HL-60/S4 treated with phorbol 12-myristate 13-acetate at 8.2 ng/mL for 4 days and 3 days (cell line): ENCODE measurements around the gene RGS6.

Experiments
- in situ Hi-C: fragments of 300-500 bp; cut with MboI; formaldehyde crosslinking; loops from 2 replicates; pipeline ENCODE4 v1.15.0; 2022; ENCODE audit warnings: low sequenced_read_pairs

The RGS6 gene

GRCh38 chr14:71943695-71944018 lies 11.4 kb downstream of the RGS6 start:
- in situ Hi-C loops, result no loop called here

DNA sequence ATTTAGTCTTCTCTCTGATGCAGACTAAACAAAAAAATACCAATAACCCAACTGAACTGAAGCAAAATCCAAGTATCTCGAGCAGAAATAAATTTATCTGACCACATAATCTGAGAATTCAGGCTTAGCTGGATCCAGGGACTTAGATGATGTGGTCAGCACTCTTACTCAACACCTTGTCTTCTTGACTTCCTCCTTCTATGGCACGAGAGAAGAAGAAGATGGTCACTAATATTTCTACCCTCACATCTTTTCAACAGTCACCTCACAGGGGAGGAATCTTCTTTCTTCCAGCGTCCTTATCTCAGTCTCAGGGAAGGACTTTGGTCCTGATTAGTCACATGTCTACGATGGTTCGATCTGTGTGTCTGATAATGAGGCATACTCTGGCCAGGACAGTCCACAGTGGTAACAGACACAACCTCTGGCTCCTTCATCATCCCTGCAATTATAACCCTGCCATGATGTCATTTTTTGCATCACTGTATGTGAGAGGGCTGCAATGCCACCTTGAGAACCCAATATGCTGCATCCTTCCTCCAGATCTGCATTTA lies 15.8 kb downstream of the RGS6 start:
- in situ Hi-C loops, result no loop called here

DNA sequence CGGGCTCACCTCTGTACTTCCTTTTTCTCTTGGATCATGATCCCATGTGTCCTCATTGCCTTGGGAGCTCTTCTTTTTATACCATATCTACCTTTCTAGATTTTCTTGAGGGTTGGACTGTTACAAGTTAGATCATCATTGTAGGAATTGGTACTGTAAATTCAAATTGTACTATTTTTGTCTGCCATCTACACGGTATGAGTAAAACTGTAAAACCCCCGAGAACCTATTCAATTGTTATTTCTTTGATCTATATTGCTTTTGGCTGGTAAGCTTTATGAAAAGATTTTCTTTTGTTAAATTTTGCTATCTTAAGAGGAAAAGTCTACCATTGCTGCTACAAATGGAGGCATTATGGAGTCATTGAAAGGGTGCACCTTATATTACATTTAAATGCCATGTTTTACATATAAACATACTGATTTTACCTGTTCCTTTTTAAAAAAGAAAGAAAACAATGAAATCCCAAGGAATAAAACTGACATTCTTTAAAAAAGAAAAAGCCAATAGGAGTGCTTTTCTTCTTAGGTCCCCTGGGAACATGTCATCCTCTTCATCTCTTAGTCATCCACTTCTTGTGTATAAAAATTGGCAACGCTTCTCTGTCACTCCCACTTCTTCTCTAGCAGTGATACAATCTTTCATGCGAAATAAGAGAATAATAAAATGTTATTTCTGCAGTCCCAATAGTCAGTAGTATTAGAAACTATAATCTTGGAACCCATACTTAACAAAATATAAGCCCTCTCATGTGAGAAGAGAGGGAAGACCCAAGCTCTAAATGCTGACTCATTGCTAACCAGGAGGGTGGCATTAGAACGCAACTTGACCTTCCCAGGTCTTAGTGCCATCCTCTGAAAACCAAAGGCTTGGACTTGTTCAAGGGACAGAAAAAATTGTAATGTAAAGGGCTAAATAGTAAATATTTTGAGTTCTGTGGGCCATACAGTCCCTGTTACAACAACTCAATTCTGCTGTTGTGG lies 20.4 kb downstream of the RGS6 start:
- in situ Hi-C loops, result no loop called here

DNA sequence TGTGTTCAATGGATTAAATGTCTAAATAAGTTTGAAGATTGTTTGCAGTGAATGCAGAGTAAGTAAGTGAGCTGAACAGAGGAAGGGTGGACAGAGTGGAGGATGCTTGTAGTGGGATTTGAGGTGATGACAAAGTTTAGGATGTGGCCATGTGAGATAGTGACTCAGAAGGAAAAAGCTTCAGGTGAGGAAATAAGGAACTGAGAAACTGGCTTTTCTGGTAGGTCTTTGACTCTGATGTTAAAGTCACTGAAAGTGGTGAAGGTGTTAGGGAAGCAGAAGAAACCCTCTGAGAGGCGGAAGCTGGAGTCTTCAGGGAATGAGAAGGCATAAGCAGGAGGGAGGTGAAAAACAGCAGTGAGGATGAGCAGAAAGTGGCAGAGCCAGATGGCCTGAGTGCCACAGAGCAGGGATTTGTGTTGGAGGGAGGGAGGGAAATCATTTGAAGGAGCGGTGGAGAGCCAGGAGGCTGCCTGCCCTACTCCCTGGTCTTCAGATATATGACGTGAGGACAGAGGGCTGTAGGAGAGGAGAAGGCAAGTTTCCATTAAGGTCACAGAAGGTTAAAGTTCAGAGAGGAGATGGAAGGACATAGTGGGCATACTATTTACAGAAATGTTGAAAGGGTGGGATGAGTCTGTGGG lies 24.8 kb downstream of the RGS6 start:
- in situ Hi-C loops, result no loop called here

DNA sequence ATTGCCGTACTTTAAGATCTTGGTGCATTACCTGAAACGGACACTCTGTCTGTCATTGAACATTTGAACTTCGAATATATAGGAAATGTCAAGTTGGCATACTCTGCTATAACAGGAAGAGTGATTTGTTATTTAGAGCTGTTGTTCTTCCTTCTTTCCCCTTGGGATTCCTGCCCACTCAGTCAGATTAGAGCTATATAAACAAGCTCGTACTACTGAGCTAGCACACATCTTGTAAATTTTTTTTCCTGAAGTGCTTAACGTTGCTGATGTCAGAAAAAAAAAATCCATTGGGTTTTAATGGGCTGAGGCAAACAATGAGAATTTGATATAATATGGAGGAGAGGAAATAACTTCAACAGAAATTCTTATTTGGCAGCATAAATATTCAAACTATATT lies 26.8 kb downstream of the RGS6 start:
- in situ Hi-C loops, result no loop called here

DNA sequence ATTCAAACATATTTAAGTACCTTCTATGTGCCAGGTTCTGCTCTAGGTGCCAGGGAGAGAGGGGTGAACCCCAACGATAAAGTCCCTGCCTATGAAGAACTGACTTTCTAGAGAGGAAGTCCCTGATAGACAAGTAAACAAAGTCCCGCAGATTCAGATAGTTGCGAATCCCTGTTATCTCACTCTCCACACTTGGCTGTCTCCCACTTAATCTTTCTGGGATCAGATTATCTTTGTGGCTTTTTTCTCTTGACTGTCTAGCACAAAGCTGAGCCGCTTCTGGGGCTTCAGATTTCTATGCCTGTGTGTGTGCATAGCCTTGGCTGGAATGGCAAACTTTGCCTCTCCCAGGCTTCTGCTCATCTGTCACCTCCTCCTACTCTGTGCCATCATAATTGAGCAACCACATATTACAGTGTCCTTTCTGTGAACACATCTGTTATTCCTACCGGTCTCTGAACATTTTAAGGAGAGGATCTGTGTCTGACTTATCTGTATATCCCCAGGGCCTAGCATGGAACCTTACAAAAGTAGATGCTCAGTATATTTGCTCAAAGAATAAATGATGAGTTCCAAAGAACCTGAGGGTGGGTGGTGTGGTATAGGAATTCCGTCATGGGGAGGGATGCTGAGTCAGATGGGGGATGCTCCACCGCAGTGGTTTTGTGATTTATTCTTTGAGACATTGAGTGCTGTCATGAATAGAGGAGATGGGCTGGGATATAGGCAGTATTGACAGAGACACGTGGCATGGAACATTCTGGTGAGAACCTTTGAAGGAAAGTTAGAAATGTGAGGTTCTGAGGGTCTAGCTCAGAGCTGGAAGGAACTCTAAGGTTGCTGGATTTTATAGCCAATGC lies 28.5 kb downstream of the RGS6 start:
- in situ Hi-C loops, result no loop called here

DNA sequence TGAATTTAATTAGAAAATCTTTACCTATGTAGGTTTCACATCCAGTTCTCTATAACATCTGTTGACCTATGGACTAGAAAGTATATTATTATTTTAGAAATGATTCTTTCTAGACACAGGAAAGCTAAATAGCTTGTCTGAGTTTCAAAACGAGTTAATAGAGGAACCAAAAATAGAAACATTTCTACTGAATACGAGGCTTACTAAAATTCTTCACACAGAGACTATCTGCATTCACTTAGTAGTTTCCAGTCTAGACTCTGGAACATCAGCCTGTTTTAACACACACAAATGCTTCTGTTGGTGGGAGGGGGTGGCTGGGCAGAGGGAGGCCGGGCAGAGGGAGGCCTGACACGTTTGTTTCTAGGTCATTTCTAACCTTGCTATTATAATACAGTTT lies 29.7 kb downstream of the RGS6 start:
- in situ Hi-C loops, result no loop called here

GRCh38 chr14:71964716-71965115 lies 32.5 kb downstream of the RGS6 start:
- in situ Hi-C loops, result no loop called here

GRCh38 chr14:71966528-71966927 lies 34.3 kb downstream of the RGS6 start:
- in situ Hi-C loops, result no loop called here

DNA sequence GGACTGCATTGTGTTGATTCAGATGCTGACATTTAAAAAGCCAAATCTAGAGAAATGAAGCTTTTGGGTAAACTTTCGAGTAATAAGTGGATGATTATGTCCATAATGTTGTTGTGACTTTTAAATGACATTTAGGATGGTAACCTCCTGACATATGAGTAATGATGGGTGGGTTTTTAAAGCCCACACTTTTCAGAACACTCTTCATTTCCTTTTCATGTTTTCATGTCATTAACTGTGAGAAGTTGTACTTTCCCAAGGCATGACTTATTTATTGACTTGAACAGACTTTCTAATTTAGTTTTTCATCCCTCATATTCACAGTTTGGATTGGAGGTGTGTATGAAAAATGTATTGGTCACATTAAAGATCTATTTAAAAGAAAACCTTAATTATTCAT lies 35.5 kb downstream of the RGS6 start:
- in situ Hi-C loops, result no loop called here

DNA sequence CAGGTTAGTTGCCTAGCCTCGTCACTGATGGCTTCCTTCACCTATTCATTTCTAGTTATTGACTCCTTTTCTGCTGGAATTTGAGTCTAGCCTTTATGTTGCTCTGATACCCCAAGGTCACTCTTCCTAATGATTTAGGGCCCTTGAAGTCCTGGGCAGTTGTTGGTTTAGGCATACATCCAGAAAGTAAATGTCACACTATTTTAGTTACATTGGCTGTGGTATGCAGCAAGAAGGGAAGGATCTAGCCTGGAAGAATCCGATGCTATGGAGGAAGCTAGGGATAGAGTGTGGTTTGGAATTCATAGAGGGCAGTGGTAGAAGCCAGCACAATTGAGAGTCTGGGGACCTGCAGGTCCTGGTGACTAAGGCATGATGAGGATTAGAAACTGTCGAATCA lies 38.0 kb downstream of the RGS6 start:
- in situ Hi-C loops, result no loop called here

- in situ Hi-C loops, result no loop called here
Measured at GRCh38 chr14:71985538-71986189, 53.4 kb downstream of the RGS6 start.

- in situ Hi-C loops, result no loop called here
Measured at GRCh38 chr14:71988476-71988875, 56.2 kb downstream of the RGS6 start.

DNA sequence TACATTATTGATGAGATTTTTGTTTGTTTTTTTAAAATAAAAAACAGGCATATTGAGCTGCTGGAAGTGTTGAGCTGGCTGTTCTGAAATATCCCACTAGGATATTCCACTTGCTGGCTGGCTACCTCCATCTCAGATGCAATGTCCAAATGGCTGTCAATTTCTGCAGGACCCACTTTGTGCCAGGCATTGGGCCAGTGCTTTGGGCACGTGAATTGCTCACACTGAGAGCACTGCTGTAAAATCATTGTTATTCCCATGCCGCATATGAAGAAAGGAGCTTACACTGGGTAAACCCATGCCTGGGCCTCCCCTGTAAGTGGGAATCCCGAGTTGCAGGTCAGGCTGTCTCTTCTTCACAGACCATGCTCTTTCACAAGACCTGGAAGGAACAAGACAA lies 56.7 kb downstream of the RGS6 start:
- in situ Hi-C loops, result no loop called here

DNA sequence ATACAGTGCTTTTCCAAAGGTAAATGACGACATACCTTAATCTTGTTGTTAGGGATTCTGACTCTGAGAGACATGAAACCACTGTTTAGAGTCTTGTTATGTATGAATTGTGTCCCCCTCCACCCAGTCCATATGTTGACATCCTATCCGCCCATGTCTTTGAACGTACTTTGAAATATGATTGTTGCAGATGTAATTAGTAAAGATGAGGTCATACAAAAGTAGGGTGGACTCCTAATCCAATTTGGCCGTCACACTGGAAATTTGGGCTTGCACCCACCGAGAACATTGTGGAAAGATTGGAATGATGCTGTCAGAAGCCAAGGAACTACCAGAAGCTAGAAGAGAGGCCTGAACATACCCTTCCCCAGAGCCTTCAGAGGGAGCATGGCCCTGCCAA lies 62.2 kb downstream of the RGS6 start:
- in situ Hi-C loops, result no loop called here

DNA sequence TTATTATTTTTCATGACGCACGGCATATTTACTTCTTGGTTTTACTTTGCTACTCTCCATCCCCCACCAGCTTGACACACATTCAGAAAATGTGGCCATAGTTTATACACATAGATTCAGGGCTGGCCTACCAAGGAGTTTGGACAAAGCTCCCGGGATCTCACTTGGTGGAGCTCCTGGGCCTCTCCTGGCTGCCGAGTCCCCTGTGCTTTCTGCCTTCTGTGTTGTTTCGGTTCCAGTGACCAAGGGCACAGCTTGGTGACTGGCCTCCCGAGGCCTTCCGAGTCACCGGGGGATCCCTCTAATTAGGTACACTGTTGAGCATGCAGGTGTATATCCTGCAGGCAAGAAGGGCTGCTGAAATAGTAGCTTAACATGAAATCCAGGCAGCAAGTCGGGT lies 63.5 kb downstream of the RGS6 start:
- in situ Hi-C loops, result no loop called here

GRCh38 chr14:71996610-71997009 lies 64.4 kb downstream of the RGS6 start:
- in situ Hi-C loops, result no loop called here

DNA sequence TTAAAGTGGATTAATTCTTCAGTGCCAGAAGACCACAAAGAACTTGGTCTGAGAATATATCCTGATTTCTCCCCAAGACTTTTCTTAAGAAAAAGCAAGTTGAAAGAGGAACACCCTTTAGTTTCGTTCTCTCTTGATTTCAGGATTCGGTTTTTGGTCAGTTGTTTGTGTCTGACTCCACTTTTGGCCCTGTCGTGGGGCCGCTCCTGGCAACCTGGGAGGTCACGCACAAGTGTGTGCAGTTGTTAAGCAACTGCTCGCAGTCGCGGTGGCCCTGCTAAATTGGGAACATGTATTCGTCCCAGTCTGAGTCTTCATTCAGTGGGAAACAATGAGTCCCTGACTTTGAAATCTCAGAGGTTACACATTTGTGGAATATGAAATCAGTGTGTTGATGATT lies 68.7 kb downstream of the RGS6 start:
- in situ Hi-C loops, result no loop called here

- in situ Hi-C loops, result no loop called here
Measured at GRCh38 chr14:72002731-72003130, 70.5 kb downstream of the RGS6 start.

DNA sequence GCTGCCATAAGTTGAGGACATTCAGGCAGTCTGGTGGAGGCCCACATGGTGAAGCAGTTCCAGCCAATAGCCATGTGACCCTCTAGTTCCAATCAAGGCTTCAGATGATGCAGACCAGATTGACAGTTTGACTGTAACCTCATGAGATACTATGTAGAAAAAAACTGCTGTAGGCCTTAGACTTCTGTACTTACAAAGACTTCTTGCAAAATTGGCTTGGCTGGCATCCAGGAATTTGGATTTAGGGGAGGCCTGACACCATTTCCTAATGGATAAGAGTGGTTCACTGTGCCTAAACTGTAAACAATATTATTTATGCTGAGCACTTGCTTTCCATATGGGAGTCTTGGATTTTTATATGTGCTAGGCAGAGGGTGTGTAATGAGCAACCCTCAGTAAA lies 76.4 kb downstream of the RGS6 start:
- in situ Hi-C loops, result no loop called here

DNA sequence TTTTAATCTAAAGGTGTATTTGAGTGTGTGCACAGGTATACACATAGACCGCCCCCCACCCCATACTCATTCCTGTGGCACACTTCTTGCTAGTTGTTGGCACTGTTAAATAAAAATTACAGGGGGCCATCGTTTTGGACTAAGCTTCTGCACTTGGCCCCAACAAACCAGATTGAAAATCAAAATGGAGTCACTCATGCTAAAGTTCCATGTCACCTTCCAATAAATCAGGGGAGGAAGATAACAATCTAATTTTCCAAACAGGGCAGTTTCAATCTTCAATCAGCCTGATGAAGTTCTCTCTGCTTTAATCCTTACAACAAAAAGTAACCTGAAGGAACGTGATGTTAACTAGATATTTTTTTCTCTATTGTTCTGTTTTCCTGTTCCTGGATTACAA lies 78.2 kb downstream of the RGS6 start:
- in situ Hi-C loops, result no loop called here
